Measurements from ENCODE around the gene TACR3. TPM values are rescaled to one million over a fixed set of nuclear protein-coding genes. Genes with fewer than 3 reads are reported as not detected.

The TACR3 gene
- not detected for total RNA-seq (2013)
- polyA plus RNA-seq (not detected), polyA minus RNA-seq (not detected in 2 replicates), total RNA-seq (0 to 1.0 (median 0) reads per million in 11 experiments)

- Histone ChIP-seq H3K36me3 (replicated peaks in 1 of 2; ENCODE audit: control insufficient read depth in 1 of 2, insufficient read depth in 2 of 2, low read length in 2 of 2) (no peaks in the 10 kb centered on the region), H4K20me1 (ENCODE audit: insufficient read depth, low read length) (no peaks in the 10 kb centered on the region), H3K4me2 (replicated peaks; ENCODE audit: extremely low read depth, low read length, poor library complexity, severe bottlenecking) (no peak within 1 kb of the TSS), H3K4me1 (ENCODE audit: control insufficient read depth in 1 of 2, insufficient read depth in 2 of 2, low read length in 2 of 2) (no peaks in the 10 kb centered on the region), H3K27me3 (ENCODE audit: control insufficient read depth in 2 of 2, insufficient read depth in 2 of 2, low read length in 2 of 2) (peaks cover 2 to 7% of the 10 kb centered on the region in 2 donors), H3K9ac (ENCODE audit: insufficient read depth, low read length, poor library complexity, severe bottlenecking) (no peak within 1 kb of the TSS), H3K79me2 (ENCODE audit: insufficient read depth, low read length) (no peaks in the 10 kb centered on the region), H3K27ac (ENCODE audit: low read depth in 1 of 2, low read length in 2 of 2) (no peak within 1 kb of the TSS), H3K9me3 (replicated peaks in 1 of 2; ENCODE audit: control insufficient read depth in 1 of 2, insufficient read depth in 1 of 2, low read length in 2 of 2) (peaks cover 7% of the 10 kb centered on the region in 2 donors), H3K4me3 (replicated peaks in 1 of 3; ENCODE audit: low read depth in 2 of 3, low read length in 3 of 3) (no peak within 1 kb of the TSS), H2AFZ (ENCODE audit: insufficient read depth, low read depth, low read length, poor library complexity, severe bottlenecking) (no peak within 1 kb of the TSS)
- WGBS (ENCODE audit: insufficient coverage): 3% methylated on average over 20 of the region's 20 CpGs
- peak within 1 kb of the TSS in 1 of 2 donors; percentile 18 for H3K4me3 Mint-ChIP-seq
- peaks cover 4 to 21% (median 12%) of the 10 kb centered on the region in 7 donors for H3K9me3 Mint-ChIP-seq
- TF ChIP-seq CTCF (IDR thresholded peaks at IDR 0.05): no peak
- no peaks in the 10 kb centered on the region for H3K4me1 Mint-ChIP-seq
- no peak within 1 kb of the TSS for H3K27ac Mint-ChIP-seq
- no peak for DNase-seq
- intact Hi-C loops (cut with micrococcal nuclease): no loop called here
- no peaks in the 10 kb centered on the region for H3K36me3 Mint-ChIP-seq
- peaks cover 1 to 16% (median 16%) of the 10 kb centered on the region in 3 donors for H3K27me3 Mint-ChIP-seq (ENCODE audit: low read depth in 3 of 3)
Observed at GRCh38 chr4:103719830-103720207, at the start of gene TACR3. Gene TACR3, minus strand, starts transcription at chr4:103719985. Its CDS starts 310 bp downstream, at chr4:103719675.

- H3K79me2 ChIP-seq (ENCODE audit: insufficient read depth, low read length): no peaks in the 10 kb centered on the region
Observed at GRCh38 chr4:103757631-103758030, 37.8 kb upstream of the TACR3 start.

More at GRCh38 chr4:103757631-103758030, 37.8 kb upstream of the TACR3 start:
- no peaks in the 10 kb centered on the region for H3K36me3 Mint-ChIP-seq
- intact Hi-C loops (cut with micrococcal nuclease): no loop called here
- H3K27me3 Mint-ChIP-seq (ENCODE audit: low read depth in 3 of 3): no peaks in the 10 kb centered on the region
- peaks cover 0 to 7% (median 0%) of the 10 kb centered on the region in 7 donors for H3K9me3 Mint-ChIP-seq
- DNase-seq: no peak
- no peak overlapping the region for H2AFZ ChIP-seq (ENCODE audit: insufficient read depth, low read depth, low read length, poor library complexity, severe bottlenecking)
- H3K4me3 Mint-ChIP-seq: no peak overlapping the region
- no peak overlapping the region for H3K4me3 ChIP-seq (replicated peaks in 1 of 3; ENCODE audit: low read depth in 2 of 3, low read length in 3 of 3)
- no peaks in the 10 kb centered on the region for H3K4me1 ChIP-seq (ENCODE audit: control insufficient read depth in 1 of 2, insufficient read depth in 2 of 2, low read length in 2 of 2)
- H3K27ac Mint-ChIP-seq: no peak overlapping the region
- H3K36me3 ChIP-seq (replicated peaks in 1 of 2; ENCODE audit: control insufficient read depth in 1 of 2, insufficient read depth in 2 of 2, low read length in 2 of 2): no peaks in the 10 kb centered on the region
- no peaks in the 10 kb centered on the region for H4K20me1 ChIP-seq (ENCODE audit: insufficient read depth, low read length)
- peaks cover 9 to 18% of the 10 kb centered on the region in 2 donors for H3K9me3 ChIP-seq (replicated peaks in 1 of 2; ENCODE audit: control insufficient read depth in 1 of 2, insufficient read depth in 1 of 2, low read length in 2 of 2)
- H3K27ac ChIP-seq (ENCODE audit: low read depth in 1 of 2, low read length in 2 of 2): no peak overlapping the region
- H3K4me2 ChIP-seq (replicated peaks; ENCODE audit: extremely low read depth, low read length, poor library complexity, severe bottlenecking): no peak overlapping the region
- WGBS (ENCODE audit: insufficient coverage): 100% methylated on average over 1 of the region's 2 CpGs
- H3K9ac ChIP-seq (ENCODE audit: insufficient read depth, low read length, poor library complexity, severe bottlenecking): no peak overlapping the region
- TF ChIP-seq CTCF (IDR thresholded peaks at IDR 0.05): no peak
- H3K27me3 ChIP-seq (ENCODE audit: control insufficient read depth in 2 of 2, insufficient read depth in 2 of 2, low read length in 2 of 2): no peaks in the 10 kb centered on the region
- H3K4me1 Mint-ChIP-seq: no peaks in the 10 kb centered on the region

All from CD14-positive monocyte (primary cell).